ENCODE results near the gene PCDH17. TPM values are rescaled to one million over a fixed set of nuclear protein-coding genes. Genes with fewer than 3 reads are reported as not detected.

The PCDH17 gene
- total and polyA plus RNA-seq, 2 donors (not counting 1 experiment from before 2014, with no cell fraction given) = not detected

- no peak for ATAC-seq (ENCODE audit: low read depth)
- Histone ChIP-seq H3K4me1 (ENCODE audit: control insufficient read depth in 2 of 2, insufficient read depth in 2 of 2, low read length in 2 of 2) (no peaks in the 10 kb centered on the region), H3K79me2 (ENCODE audit: control insufficient read depth, insufficient read depth, low read length) (no peaks in the 10 kb centered on the region), H3K27ac (ENCODE audit: low read length in 2 of 2) (no peak overlapping the region), H3K27me3 (replicated peaks in 1 of 4; ENCODE audit: control extremely low read depth in 1 of 4, control insufficient read depth in 3 of 4, insufficient read depth in 4 of 4, low read length in 3 of 4) (no peaks in the 10 kb centered on the region), H4K20me1 (ENCODE audit: control insufficient read depth, insufficient read depth, low read length, poor library complexity, severe bottlenecking) (no peaks in the 10 kb centered on the region), H2AFZ (ENCODE audit: insufficient read depth, low read depth, low read length, poor library complexity, severe bottlenecking) (no peak overlapping the region), H3K9me3 (ENCODE audit: control extremely low read depth in 1 of 3, control insufficient read depth in 2 of 3, insufficient read depth in 1 of 3, low read length in 2 of 3) (no peaks in the 10 kb centered on the region), H3K4me3 (ENCODE audit: control extremely low read depth in 1 of 5, extremely low read depth in 1 of 5, insufficient read depth in 1 of 5, low read depth in 2 of 5, low read length in 4 of 5) (no peak overlapping the region), H3K36me3 (replicated peaks in 1 of 2; ENCODE audit: control extremely low read depth in 1 of 2, control insufficient read depth in 1 of 2, extremely low read depth in 1 of 2, insufficient read depth in 2 of 2, low read length in 1 of 2) (no peaks in the 10 kb centered on the region), H3K4me2 (replicated peaks; ENCODE audit: low read depth, low read length, poor library complexity, severe bottlenecking) (no peak overlapping the region), H3K9ac (ENCODE audit: low read length) (no peak overlapping the region)
- H3K27me3 Mint-ChIP-seq = no peaks in the 10 kb centered on the region
- intact Hi-C loops (cut with micrococcal nuclease) = no loop called here
- CTCF ChIA-PET = no interaction called here
- no CpG with 5 or more reads among the region's 1 CpG for WGBS (ENCODE audit: insufficient coverage)
- H3K9me3 Mint-ChIP-seq (ENCODE audit: insufficient read depth) = no peaks in the 10 kb centered on the region
- no peak overlapping the region for H3K27ac Mint-ChIP-seq
- no peak overlapping the region for H3K4me3 Mint-ChIP-seq
- POLR2A ChIA-PET = no interaction called here
- no peaks in the 10 kb centered on the region for H3K4me1 Mint-ChIP-seq
- TF ChIP-seq EZH2 (IDR thresholded peaks at IDR 0.05; ENCODE audit: borderline replicate concordance, insufficient read depth, low read depth, low read length, poor library complexity, severe bottlenecking) = no peak
- no peak for DNase-seq
These were observed 19.0 kb upstream of the PCDH17 start for GRCh38 chr13:57612568-57612967.

GRCh38 chr13:57624565-57625435, 6.7 kb upstream of the PCDH17 start:
- Mint-ChIP-seq H3K4me3 (no peak overlapping the region), H3K9me3 (ENCODE audit: insufficient read depth) (no peaks in the 10 kb centered on the region), H3K27me3 (peaks cover 18% of the 10 kb centered on the region), H3K27ac (no peak overlapping the region), H3K4me1 (peaks cover 13% of the 10 kb centered on the region)
- no peaks in the 10 kb centered on the region for H3K36me3 ChIP-seq (replicated peaks in 1 of 2; ENCODE audit: control extremely low read depth in 1 of 2, control insufficient read depth in 1 of 2, extremely low read depth in 1 of 2, insufficient read depth in 2 of 2, low read length in 1 of 2)
- H3K4me1 ChIP-seq (ENCODE audit: control insufficient read depth in 2 of 2, insufficient read depth in 2 of 2, low read length in 2 of 2) = peaks cover 8 to 12% of the 10 kb centered on the region in 2 donors
- H3K9me3 ChIP-seq (ENCODE audit: control extremely low read depth in 1 of 3, control insufficient read depth in 2 of 3, insufficient read depth in 1 of 3, low read length in 2 of 3) = peaks cover 0 to 7% (median 1%) of the 10 kb centered on the region in 3 donors
- peaks cover 0 to 17% (median 14%) of the 10 kb centered on the region in 4 experiments for H3K27me3 ChIP-seq (replicated peaks in 1 of 4; ENCODE audit: control extremely low read depth in 1 of 4, control insufficient read depth in 3 of 4, insufficient read depth in 4 of 4, low read length in 3 of 4)
- peak; percentile 41 for DNase-seq
- H3K79me2 ChIP-seq (ENCODE audit: control insufficient read depth, insufficient read depth, low read length) = no peaks in the 10 kb centered on the region
- no peak overlapping the region for H3K4me3 ChIP-seq (ENCODE audit: control extremely low read depth in 1 of 5, extremely low read depth in 1 of 5, insufficient read depth in 1 of 5, low read depth in 2 of 5, low read length in 4 of 5)
- WGBS (ENCODE audit: insufficient coverage) = 17% methylated on average over 2 of the region's 5 CpGs
- TF ChIP-seq EZH2 (IDR thresholded peaks at IDR 0.05; ENCODE audit: borderline replicate concordance, insufficient read depth, low read depth, low read length, poor library complexity, severe bottlenecking) = no peak
- TF ChIP-seq CTCF (IDR thresholded peaks at IDR 0.05) = peak; percentile 71
- CTCF ChIA-PET = interaction anchor here (0.9 to 1.7 kb wide), 4 partner anchors 9 to 25 kb away, joined by 3 to 4 read pairs (median 4); no protein-coding TSS in a partner anchor
- POLR2A ChIA-PET = no interaction called here
- no peak overlapping the region for H2AFZ ChIP-seq (ENCODE audit: insufficient read depth, low read depth, low read length, poor library complexity, severe bottlenecking)
- no peak for ATAC-seq (ENCODE audit: low read depth)
- no peak overlapping the region for H3K9ac ChIP-seq (ENCODE audit: low read length)
- no peak overlapping the region for H3K27ac ChIP-seq (ENCODE audit: low read length in 2 of 2)
- H3K4me2 ChIP-seq (replicated peaks; ENCODE audit: low read depth, low read length, poor library complexity, severe bottlenecking) = no peak overlapping the region
- H4K20me1 ChIP-seq (ENCODE audit: control insufficient read depth, insufficient read depth, low read length, poor library complexity, severe bottlenecking) = no peaks in the 10 kb centered on the region
- intact Hi-C loops (cut with micrococcal nuclease) = no loop called here

Data from B cell (primary cell).